ENCODE data around the gene LHFPL2. TPM values are rescaled to one million over a fixed set of nuclear protein-coding genes. Genes with fewer than 3 reads are reported as not detected.

The LHFPL2 gene
- total RNA-seq, 1 experiment from 2014 or later, result 17.9 TPM

DNA sequence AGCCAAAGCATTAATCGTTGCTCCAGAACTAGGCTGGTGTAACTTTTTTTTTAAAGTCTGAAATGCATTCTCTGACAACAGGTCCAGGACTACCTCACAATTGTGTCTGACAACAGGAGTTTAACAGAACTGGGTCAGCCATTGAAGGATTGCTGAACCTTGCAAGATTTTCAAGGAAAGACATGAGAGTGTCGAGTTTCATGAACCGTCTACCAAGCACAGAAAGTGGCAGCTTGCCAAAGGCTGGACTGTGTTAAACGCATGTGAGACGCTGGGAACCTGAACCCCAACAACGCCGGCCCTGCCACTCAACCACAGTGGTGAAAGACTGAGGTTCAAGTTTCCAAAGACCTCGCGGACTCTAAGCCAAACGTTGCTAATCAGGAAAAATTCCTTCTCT is 79.1 kb downstream of the LHFPL2 start (continued):
- TF ChIP-seq, protein P1, sequence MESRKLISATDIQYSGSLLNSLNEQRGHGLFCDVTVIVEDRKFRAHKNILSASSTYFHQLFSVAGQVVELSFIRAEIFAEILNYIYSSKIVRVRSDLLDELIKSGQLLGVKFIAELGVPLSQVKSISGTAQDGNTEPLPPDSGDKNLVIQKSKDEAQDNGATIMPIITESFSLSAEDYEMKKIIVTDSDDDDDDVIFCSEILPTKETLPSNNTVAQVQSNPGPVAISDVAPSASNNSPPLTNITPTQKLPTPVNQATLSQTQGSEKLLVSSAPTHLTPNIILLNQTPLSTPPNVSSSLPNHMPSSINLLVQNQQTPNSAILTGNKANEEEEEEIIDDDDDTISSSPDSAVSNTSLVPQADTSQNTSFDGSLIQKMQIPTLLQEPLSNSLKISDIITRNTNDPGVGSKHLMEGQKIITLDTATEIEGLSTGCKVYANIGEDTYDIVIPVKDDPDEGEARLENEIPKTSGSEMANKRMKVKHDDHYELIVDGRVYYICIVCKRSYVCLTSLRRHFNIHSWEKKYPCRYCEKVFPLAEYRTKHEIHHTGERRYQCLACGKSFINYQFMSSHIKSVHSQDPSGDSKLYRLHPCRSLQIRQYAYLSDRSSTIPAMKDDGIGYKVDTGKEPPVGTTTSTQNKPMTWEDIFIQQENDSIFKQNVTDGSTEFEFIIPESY (IDR thresholded peaks at IDR 0.05; ENCODE audit: extremely low read depth, insufficient replicate concordance, low read length), result no peak
- TF ChIP-seq CTCF (IDR thresholded peaks at IDR 0.05 in 2 of 3, conservative IDR thresholded peaks at IDR 0.05 in 1 of 3; ENCODE audit: borderline replicate concordance in 1 of 3, insufficient read depth in 1 of 3, low read depth in 2 of 3, low read length in 2 of 3), result no peak

DNA sequence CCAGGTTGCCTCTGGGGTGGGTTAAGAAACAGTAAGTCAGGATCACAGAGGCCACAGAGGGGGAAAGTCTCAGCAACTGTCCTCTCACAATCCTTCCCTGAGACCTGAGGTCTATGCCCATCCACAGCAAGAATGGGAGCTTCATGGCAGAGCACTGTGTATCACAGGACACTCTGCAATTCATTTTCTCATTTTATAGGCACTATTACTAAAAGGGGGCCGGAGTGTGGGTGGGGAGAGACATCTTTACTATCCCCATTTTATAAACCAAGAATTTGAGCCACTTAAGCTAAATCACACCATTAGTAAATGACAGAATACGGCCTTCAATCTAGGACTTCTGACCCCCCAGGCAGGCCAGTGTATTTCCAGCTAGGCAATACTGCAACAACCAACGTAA is 79.9 kb downstream of the LHFPL2 start:
- CTCF ChIA-PET, result no interaction called here
- no peak overlapping the region for H3K27ac ChIP-seq (ENCODE audit: low read depth, low read length)
- POLR2A ChIA-PET, result no interaction called here

More for the DNA sequence above, 79.9 kb downstream of the LHFPL2 start:
- no peaks in the 10 kb centered on the region for H4K20me1 ChIP-seq (ENCODE audit: insufficient read depth)
- peaks cover 5 to 24% of the 10 kb centered on the region in 2 experiments; a peak in 3 of 4 replicates for H3K4me1 ChIP-seq (ENCODE audit: control insufficient read depth in 1 of 2, insufficient read depth in 2 of 2, low read length in 2 of 2)
- no TSS peak for BruUV-seq (replicated peaks)
- H3K9ac ChIP-seq (ENCODE audit: low read length), result no peak overlapping the region
- H3K4me2 ChIP-seq (ENCODE audit: low read length), result no peak overlapping the region
- H3K9me3 ChIP-seq (ENCODE audit: control insufficient read depth in 1 of 2, insufficient read depth in 1 of 2, low read depth in 1 of 2, low read length in 2 of 2), result no peaks in the 10 kb centered on the region
- no peaks in the 10 kb centered on the region for H3K27me3 ChIP-seq (ENCODE audit: insufficient read depth, low read length)
- H3K36me3 ChIP-seq (ENCODE audit: control insufficient read depth in 1 of 2, insufficient read depth in 2 of 2, low read length in 2 of 2), result no peaks in the 10 kb centered on the region
- no peak for TF ChIP-seq SP1 (IDR thresholded peaks at IDR 0.05; ENCODE audit: low read depth)
- TF ChIP-seq, protein P1 (IDR thresholded peaks at IDR 0.05; ENCODE audit: extremely low read depth, insufficient replicate concordance, low read length), result no peak
- TF ChIP-seq, protein P2, sequence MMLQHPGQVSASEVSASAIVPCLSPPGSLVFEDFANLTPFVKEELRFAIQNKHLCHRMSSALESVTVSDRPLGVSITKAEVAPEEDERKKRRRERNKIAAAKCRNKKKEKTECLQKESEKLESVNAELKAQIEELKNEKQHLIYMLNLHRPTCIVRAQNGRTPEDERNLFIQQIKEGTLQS (IDR thresholded peaks at IDR 0.05), result no peak
- intact Hi-C loops (cut with micrococcal nuclease), result no loop called here
- no peak for ATAC-seq
- RAD21 ChIA-PET (ENCODE audit: low non-redundant PET in 1 of 2, low total read pairs in 2 of 2, uncharacterized antibody in 2 of 2, unreplicated experiment in 2 of 2), result no interaction called here
- no peaks in the 10 kb centered on the region; the same call in 1 of the 2 replicates for H3K79me2 ChIP-seq (ENCODE audit: insufficient read depth, low read length)
- no peak for DNase-seq (ENCODE audit: low read depth, low spot score)
- no peak overlapping the region for H2AFZ ChIP-seq (ENCODE audit: low read depth, low read length, poor library complexity, severe bottlenecking)
- no peak overlapping the region for H3K4me3 ChIP-seq (replicated peaks in 1 of 2; ENCODE audit: low read depth in 1 of 2, low read length in 2 of 2)
- no peaks in the 10 kb centered on the region for H3K9me2 ChIP-seq (ENCODE audit: insufficient read depth)
